ENCODE data around the gene KLHL29. TPM values are rescaled to one million over a fixed set of nuclear protein-coding genes. Genes with fewer than 3 reads are reported as not detected.

KLHL29 gene
- total RNA-seq, 1 donor from 2014 or later: 5.0 TPM

GRCh38 chr2:23427976-23428375 is 43.0 kb downstream of the KLHL29 start:
- Histone ChIP-seq H3K36me3 (ENCODE audit: control insufficient read depth, insufficient read depth, low read length) (no peaks in the 10 kb centered on the region), H3K4me3 (ENCODE audit: low read depth, low read length) (no peak overlapping the region), H3K27me3 (ENCODE audit: control insufficient read depth, insufficient read depth, low read length) (no peaks in the 10 kb centered on the region)
- TF ChIP-seq CTCF (IDR thresholded peaks at IDR 0.05; ENCODE audit: insufficient read depth, low read length, severe bottlenecking): no peak
- no peak for DNase-seq (ENCODE audit: low read depth)
- FAIRE-seq: no peak

GRCh38 chr2:23429036-23429435 is 44.1 kb downstream of the KLHL29 start:
- Histone ChIP-seq H3K36me3 (ENCODE audit: control insufficient read depth, insufficient read depth, low read length) (no peaks in the 10 kb centered on the region), H3K4me3 (ENCODE audit: low read depth, low read length) (no peak overlapping the region), H3K27me3 (ENCODE audit: control insufficient read depth, insufficient read depth, low read length) (no peaks in the 10 kb centered on the region)
- no peak for DNase-seq (ENCODE audit: low read depth)
- TF ChIP-seq CTCF (IDR thresholded peaks at IDR 0.05; ENCODE audit: insufficient read depth, low read length, severe bottlenecking): no peak
- FAIRE-seq: peak; percentile 50

GRCh38 chr2:23430263-23430662 is 45.3 kb downstream of the KLHL29 start:
- no peak for TF ChIP-seq CTCF (IDR thresholded peaks at IDR 0.05; ENCODE audit: insufficient read depth, low read length, severe bottlenecking)
- H3K4me3 ChIP-seq (ENCODE audit: low read depth, low read length): no peak overlapping the region
- H3K27me3 ChIP-seq (ENCODE audit: control insufficient read depth, insufficient read depth, low read length): no peaks in the 10 kb centered on the region
- peak; percentile 57 for DNase-seq (ENCODE audit: low read depth)
- FAIRE-seq: no peak
- H3K36me3 ChIP-seq (ENCODE audit: control insufficient read depth, insufficient read depth, low read length): no peaks in the 10 kb centered on the region

GRCh38 chr2:23432531-23432930 is 47.6 kb downstream of the KLHL29 start:
- TF ChIP-seq CTCF (IDR thresholded peaks at IDR 0.05; ENCODE audit: insufficient read depth, low read length, severe bottlenecking): no peak
- FAIRE-seq (no peak), DNase-seq (ENCODE audit: low read depth) (no peak)
- Histone ChIP-seq H3K27me3 (ENCODE audit: control insufficient read depth, insufficient read depth, low read length) (no peaks in the 10 kb centered on the region), H3K4me3 (ENCODE audit: low read depth, low read length) (no peak overlapping the region), H3K36me3 (ENCODE audit: control insufficient read depth, insufficient read depth, low read length) (no peaks in the 10 kb centered on the region)

- TF ChIP-seq CTCF (IDR thresholded peaks at IDR 0.05; ENCODE audit: insufficient read depth, low read length, severe bottlenecking): no peak
- FAIRE-seq: no peak
- no peak for DNase-seq (ENCODE audit: low read depth)
- Histone ChIP-seq H3K27me3 (ENCODE audit: control insufficient read depth, insufficient read depth, low read length) (no peaks in the 10 kb centered on the region), H3K36me3 (ENCODE audit: control insufficient read depth, insufficient read depth, low read length) (no peaks in the 10 kb centered on the region), H3K4me3 (ENCODE audit: low read depth, low read length) (no peak overlapping the region)
These were observed 48.3 kb downstream of the KLHL29 start for GRCh38 chr2:23433282-23433681.

GRCh38 chr2:23434721-23435121 is 49.7 kb downstream of the KLHL29 start:
- Histone ChIP-seq H3K27me3 (ENCODE audit: control insufficient read depth, insufficient read depth, low read length) (no peaks in the 10 kb centered on the region), H3K4me3 (ENCODE audit: low read depth, low read length) (no peak overlapping the region), H3K36me3 (ENCODE audit: control insufficient read depth, insufficient read depth, low read length) (no peaks in the 10 kb centered on the region)
- FAIRE-seq (peak; percentile 75), DNase-seq (ENCODE audit: low read depth) (peak; percentile 45)
- TF ChIP-seq CTCF (IDR thresholded peaks at IDR 0.05; ENCODE audit: insufficient read depth, low read length, severe bottlenecking): no peak
